HEK293T (cell line): Measurements from ENCODE around the gene C2orf72.

Experiments used
- BHLHE40 ChIP-seq: fragments of 450-650 bp; IDR thresholded peaks from 2 replicates; pipeline ENCODE4 v1.6.1; 2016; ENCODE audit warnings: mild to moderate bottlenecking, moderate library complexity, borderline replicate concordance
- FOXK2 ChIP-seq: fragments of 450-650 bp; IDR thresholded peaks from 2 replicates; pipeline ENCODE4 v1.6.1; 2016; ENCODE audit warnings: mild to moderate bottlenecking
- FOXM1 ChIP-seq: fragments of 450-650 bp; IDR thresholded peaks from 2 replicates; pipeline ENCODE4 v1.6.1; 2017; ENCODE audit warnings: mild to moderate bottlenecking, borderline replicate concordance
- SP1 ChIP-seq: fragments of 450-650 bp; IDR thresholded peaks from 2 replicates; pipeline ENCODE4 v1.6.1; 2017
- TARDBP ChIP-seq: fragments of 450-650 bp; IDR thresholded peaks from 2 replicates; pipeline ENCODE4 v1.6.1; 2016

GRCh38 chr2:231041061-231041689 lies 3.9 kb downstream of the C2orf72 start:
- TF ChIP-seq FOXM1 (no peak), SP1 (no peak), BHLHE40 (no peak), TARDBP (no peak), FOXK2 (no peak)
